H7 (cell line): ENCODE results near the gene COL24A1. TPM values are rescaled to one million over a fixed set of nuclear protein-coding genes. Genes with fewer than 3 reads are reported as not detected.

ENCODE experiments used
- DNase-seq: peaks from one replicate; pipeline ENCODE4 v3.0.0; 2012
- H3K27me3 ChIP-seq: 2 replicates; pipeline ENCODE4 v1.6.0; 2011; ENCODE audit warnings: mild to moderate bottlenecking, low read length; ENCODE audit not compliant: control insufficient read depth, insufficient read depth
- H3K36me3 ChIP-seq: replicated peaks from 2 replicates; pipeline ENCODE4 v1.5.1; 2011; ENCODE audit warnings: low read length; ENCODE audit not compliant: control insufficient read depth, insufficient read depth
- H3K4me3 ChIP-seq: 2 replicates; pipeline ENCODE4 v1.5.1; 2011; ENCODE audit warnings: low read depth, mild to moderate bottlenecking, control low read depth, low read length, moderate library complexity; ENCODE audit not compliant: insufficient read depth
- total RNA-seq: library from RNA; depleted of rRNA; stranded (reverse); fragments of >200 nt; shearing (Covaris generic); gene quantifications from 2 replicates; pipeline ENCODE4 v1.2.3, GENCODE V29; 2014; rRNA removed

COL24A1 gene
- 0.21 and 1.0 TPM in 2 replicates for total RNA-seq

DNA sequence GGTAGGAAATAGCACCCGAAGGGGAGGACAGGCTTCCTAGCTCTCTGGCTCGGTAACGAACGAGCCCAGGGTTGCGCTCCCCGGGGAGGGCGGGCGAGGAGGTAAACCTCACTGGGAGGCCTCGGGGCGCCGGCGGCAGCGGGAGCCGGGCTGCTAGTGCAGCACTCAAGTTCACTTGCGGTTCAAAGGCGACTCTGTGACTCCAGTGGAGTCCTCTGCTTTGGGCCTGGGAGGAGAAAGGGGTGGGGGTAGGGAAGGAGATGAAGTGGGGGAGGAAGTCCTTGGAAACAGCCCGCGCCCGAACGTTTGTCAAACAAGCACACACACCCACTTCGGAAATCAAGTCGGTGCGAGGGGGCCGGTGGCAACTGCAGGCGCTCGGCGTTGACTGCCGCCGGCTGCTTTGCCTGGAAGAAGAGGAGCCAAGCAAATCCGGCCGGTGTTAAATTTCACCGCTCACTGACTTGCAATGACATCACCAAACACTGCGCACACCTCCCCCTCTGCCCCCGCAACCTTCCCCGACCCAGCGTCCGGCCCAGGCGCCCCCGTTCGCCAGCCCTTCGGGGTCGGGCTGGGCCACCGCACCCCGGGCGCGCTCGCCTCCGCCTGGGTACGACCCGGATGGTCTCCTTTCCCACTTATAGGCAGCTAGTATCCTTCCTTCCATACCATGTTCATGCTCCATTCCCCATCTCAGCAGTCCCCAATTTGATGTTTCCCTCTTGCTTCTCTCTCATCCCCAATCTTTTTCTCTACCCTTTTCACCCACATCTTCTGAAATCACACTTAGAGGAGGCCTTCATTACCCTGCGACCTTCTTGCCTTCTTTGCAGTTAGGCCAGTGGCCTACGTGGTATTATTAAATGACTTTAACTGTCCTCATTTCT is at the start of gene COL24A1:
COL24A1 (minus strand) TSS at position 207 of the 890 bp plus-strand sequence. CDS start 376 bp downstream, outside the sequence.
- H3K36me3 ChIP-seq, result no peaks in the 10 kb centered on the region

DNA sequence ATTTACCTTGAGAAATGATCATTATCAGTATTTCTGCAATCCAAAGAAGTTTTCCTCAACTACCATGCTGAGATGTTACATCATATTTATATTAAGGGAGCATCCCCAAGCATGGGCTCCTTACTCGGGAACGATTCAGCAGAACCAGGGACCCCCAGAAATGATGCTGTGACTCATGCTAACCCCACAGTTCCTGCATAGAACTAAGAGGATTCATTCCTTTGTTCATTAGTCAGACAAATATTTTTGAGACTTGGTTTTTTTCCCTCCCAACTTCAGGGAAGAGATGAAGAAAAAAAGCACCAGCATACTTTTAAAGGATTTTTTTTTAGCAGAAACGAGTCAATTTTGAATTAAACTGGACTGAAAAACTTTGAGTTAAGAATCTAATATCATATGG is 49.2 kb upstream of the COL24A1 start:
- Histone ChIP-seq H3K36me3 (no peaks in the 10 kb centered on the region), H3K4me3 (no peak overlapping the region), H3K27me3 (no peaks in the 10 kb centered on the region)
- no peak for DNase-seq

More for the DNA sequence above, at the start of gene COL24A1:
- peak; percentile 88 for DNase-seq
- H3K4me3 ChIP-seq, result peak within 1 kb of the TSS; percentile 32
- peaks cover 34% of the 10 kb centered on the region for H3K27me3 ChIP-seq

DNA sequence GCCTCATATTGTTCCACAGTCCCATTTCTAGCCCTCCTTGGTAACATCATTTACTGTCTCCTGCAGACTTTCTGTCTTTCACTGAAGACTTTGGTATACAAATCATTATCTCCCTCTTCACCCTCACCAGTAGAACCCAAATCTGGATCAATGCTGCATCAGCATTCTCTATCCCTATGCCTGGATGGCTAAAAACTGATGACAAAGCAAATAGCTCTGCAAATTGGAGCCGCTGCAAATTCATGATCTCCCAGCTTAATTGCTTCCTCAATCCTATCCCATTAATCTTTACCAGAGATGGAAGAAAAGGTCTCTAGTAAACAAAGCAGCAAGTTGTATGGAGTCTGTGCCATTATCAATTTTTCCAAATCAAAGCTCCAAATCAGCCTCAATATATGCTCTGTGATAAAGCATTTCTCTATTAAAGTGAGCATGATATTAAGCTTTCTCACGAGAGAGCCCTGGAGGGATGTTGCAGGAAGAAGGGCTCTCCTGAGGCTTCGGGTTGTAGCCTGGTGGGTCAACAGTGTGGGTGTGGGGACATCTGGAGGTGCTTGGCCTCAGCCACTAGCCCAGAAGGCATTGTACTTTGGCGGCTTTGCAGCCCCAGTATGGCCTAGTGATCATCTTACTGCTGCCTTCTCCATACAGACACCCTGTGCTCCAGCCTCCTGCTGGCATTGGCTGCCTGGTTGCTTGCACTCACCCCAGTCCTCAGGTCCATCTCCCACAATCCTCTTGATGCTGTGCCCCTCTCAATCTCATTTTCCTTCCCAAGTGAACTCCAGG is 46.2 kb upstream of the COL24A1 start:
- no peak overlapping the region for H3K4me3 ChIP-seq
- H3K36me3 ChIP-seq, result no peaks in the 10 kb centered on the region
- no peaks in the 10 kb centered on the region for H3K27me3 ChIP-seq
- DNase-seq, result no peak

DNA sequence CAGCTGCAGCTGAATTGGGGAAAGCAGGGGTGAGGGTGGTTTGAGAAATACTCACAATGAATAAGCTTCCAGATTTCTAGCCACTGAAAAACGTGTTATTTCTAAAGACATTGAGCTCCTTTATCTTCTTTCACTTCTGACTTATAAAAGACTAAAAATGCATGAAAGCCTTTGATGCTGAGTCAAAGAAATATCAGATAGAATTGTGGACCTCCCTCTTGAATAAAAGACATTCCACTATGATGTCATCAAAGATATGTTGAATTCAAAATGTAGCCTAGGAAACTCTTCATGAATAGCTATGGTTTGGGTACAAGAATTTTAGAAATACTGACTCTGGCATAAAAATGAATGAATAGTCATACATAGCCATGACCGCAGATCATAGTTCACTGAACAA is 44.7 kb upstream of the COL24A1 start:
- no peak for DNase-seq
- Histone ChIP-seq H3K36me3 (no peaks in the 10 kb centered on the region), H3K4me3 (no peak overlapping the region), H3K27me3 (no peaks in the 10 kb centered on the region)

DNA sequence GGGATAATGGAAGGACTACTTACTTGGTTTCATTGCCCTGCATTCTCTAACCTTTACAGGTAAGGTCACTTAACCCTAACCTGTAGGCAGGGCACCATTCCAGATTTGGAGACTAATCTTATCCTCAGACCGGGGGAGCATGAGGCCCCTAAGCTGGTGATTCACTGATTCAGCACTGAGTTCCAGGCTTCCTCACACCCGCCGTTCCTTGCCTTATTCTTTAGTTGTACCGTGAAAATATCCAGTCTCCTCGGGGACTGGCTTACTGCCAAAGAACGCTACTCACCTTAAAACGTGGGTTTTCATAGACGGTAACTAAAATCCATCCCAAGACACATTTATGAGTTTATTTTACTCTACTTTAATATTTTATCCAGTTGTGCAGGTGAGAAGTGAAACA is 44.3 kb upstream of the COL24A1 start:
- Histone ChIP-seq H3K27me3 (no peaks in the 10 kb centered on the region), H3K4me3 (no peak overlapping the region), H3K36me3 (no peaks in the 10 kb centered on the region)
- DNase-seq, result no peak

DNA sequence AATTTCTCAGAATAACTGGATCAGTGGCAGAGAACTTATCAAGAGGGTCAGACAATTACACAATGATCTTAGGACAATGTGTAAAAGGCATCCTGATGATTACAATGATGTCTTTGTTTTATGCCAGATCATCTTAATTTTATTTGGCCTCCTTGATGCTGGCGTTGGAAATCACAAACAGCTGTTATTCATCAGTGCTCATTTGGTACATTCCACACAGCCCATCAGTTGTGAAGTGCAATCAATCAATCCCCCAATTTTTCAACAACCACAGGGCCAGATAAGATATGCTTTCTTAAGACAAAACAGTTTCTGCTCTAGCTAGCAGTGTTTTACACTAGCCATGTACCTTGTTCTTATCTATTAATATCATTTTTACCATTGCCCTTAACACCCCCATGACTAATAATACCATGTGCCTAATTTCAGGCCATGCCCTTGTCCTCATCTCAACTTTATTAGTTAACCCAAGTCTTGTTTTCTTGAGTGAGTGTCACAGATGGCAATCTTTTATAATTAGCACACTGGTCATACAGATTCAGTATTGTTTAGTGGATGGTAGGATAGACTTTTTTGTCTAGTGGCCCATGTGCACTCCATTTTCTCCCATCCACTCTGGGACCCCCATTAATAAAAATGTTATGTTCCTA is 40.8 kb upstream of the COL24A1 start:
- Histone ChIP-seq H3K4me3 (no peak overlapping the region), H3K27me3 (no peaks in the 10 kb centered on the region), H3K36me3 (no peaks in the 10 kb centered on the region)
- no peak for DNase-seq

DNA sequence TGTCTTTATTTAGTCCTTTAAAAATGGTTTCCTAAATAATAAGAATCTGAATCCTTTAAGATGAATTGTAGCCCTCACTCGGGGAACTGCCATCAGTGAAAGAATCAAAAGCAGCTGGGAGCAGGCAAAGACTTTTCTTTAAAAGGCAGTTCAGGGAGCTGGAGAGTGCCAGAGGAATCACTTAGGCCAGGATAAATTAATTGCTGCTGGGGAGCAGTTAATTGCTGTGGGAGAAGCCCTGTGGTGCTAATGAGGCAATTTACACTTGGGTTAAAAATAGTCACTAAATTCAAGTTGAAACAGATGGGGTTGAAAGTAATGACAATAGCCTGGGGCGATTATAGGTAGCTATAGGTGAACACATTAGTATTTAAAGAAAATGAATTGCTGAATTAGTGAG is 38.7 kb upstream of the COL24A1 start:
- Histone ChIP-seq H3K27me3 (no peaks in the 10 kb centered on the region), H3K36me3 (no peaks in the 10 kb centered on the region), H3K4me3 (no peak overlapping the region)
- DNase-seq, result no peak

DNA sequence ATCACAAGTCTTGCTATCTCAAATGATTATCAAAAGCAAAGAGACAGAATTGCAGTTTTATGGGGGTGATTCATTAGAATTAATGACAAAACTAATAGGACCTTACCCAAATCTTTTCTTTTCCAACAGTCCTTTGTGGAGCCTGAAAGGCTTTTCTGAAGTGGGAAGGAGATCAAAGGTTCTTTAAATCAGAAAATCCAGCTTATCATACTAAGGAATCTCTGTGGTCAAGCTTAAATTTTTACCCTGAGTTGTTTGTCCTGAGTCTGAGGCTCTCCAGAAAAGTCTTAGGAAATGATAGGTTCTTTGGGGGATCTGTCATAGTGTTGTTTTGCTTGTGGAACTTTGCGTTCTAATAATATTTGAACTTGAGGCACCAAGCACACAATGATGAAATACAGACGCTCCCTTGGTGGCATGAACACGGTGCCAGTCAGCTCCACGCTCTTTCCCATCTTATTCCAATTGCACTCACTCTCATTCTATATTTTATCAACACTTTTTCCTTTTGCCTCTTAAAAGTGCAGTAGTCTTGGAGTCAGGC is 38.0 kb upstream of the COL24A1 start:
- no peaks in the 10 kb centered on the region for H3K36me3 ChIP-seq
- no peaks in the 10 kb centered on the region for H3K27me3 ChIP-seq
- DNase-seq, result no peak
- no peak overlapping the region for H3K4me3 ChIP-seq

DNA sequence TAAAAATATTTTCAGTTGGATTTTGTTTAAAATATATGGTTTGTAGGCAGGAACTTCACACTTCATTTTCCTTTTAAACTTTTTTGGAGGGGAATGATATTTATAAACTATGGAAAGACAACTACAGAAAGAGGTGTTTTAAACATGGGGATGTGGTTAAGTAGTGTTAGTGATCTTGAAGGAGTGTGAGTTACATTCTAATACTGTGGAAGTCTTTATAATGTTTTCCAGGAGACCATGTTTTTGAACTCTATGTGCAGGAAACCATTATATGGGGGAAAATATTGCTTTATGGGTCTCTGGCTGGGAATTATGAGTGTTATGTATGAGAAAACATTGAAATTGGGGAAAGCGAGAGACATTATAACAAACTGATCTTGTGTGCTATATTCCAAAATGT is 35.8 kb upstream of the COL24A1 start:
- no peak for DNase-seq
- no peaks in the 10 kb centered on the region for H3K36me3 ChIP-seq
- H3K27me3 ChIP-seq, result no peaks in the 10 kb centered on the region
- no peak overlapping the region for H3K4me3 ChIP-seq

DNA sequence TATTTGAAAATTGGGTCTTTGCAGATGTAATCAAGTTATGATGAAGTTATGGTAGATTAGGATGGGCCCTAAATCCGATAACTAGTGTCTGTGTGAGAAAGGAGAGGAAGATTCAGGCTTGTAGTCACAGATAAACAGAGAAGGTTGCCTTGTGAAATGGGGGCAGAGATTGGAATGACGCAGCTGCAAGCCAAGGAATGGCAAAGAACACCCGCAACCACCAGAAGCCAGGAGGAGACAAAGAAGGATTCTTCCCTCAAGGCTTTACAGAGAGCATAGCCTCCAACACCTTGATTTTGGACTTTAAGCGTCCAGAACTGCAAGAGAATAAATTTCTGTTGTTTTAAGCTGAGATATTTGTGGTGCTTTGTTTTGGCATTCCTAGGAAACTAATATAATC is 35.4 kb upstream of the COL24A1 start:
- no peak for DNase-seq
- Histone ChIP-seq H3K27me3 (no peaks in the 10 kb centered on the region), H3K36me3 (no peaks in the 10 kb centered on the region), H3K4me3 (no peak overlapping the region)

DNA sequence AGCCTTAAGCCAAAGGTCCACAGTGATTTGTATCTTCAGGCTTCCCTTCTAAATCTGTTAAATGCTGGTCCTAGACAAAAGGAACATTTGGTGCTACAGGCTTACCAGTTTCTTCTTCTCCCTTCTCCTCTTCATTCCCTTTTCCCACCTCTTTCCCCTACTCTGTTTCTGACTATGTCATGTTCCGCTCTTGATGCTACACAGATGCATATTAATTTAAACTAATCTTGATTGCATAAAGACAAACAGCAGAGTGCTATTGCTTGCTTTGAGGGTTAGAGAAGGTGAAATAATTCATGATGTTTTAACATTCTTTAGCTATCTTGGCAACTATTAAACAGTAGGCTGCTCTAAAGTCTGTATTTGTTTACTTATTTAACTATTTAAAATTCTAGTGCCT is 34.3 kb upstream of the COL24A1 start:
- H3K27me3 ChIP-seq, result no peaks in the 10 kb centered on the region
- no peak for DNase-seq
- H3K36me3 ChIP-seq, result no peaks in the 10 kb centered on the region
- no peak overlapping the region for H3K4me3 ChIP-seq

DNA sequence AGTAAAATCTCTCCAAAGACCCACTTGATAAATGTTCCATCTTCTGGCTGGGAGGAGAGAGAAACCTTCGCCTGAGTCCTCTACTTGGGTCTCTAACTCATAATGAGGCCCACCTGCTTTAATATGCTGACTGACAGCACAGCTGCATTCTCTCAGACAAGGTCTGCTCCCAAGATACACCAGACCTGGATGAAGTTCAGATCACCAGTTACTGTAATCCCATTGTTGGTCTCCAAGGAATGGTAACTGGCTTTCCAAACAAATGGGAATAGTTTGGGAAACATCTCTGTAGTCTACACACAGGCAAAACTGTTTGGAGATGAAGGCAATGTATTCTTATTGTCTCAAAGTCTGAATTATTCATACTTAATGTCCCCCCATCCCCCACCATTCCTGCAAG is 27.9 kb upstream of the COL24A1 start:
- no peak for DNase-seq
- Histone ChIP-seq H3K36me3 (no peaks in the 10 kb centered on the region), H3K4me3 (no peak overlapping the region), H3K27me3 (no peaks in the 10 kb centered on the region)

DNA sequence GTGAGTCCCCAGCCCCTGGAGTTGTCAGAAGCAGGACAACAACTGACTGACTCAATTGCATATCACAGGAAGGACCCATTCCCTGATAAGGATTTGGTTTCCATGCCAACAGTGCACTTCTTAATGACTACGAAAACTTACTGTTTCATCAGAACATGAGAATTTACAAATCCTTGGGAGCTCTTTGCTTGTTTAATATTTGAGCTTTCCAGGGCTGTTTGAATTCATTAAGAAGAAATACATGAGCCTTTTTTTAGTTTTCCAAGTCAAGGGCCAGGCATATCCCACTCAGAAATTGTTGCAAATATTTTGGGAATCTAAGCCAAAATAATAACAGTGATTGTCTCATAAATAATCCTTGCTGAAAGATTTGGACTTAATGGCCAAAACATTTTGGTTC is 27.2 kb upstream of the COL24A1 start:
- DNase-seq, result no peak
- Histone ChIP-seq H3K27me3 (no peaks in the 10 kb centered on the region), H3K4me3 (no peak overlapping the region), H3K36me3 (no peaks in the 10 kb centered on the region)

DNA sequence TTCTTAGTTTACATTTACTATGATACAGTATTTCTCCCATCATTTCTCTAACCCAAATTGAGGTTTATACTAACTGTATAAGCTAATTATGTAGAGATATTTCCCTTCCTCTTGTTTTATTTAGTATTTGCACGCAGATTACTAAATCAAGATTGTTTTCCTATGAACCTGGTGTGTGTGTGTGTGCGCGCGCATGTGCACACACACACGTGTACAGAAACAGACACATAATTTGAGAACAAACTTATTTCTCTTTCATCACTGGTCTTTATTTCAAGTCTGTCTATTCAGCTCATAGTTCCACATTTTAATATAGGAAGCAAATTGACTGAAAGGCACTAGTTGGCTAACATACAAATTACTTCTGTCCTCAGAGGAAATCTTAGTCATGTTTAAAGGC is 19.7 kb upstream of the COL24A1 start:
- H3K27me3 ChIP-seq, result no peaks in the 10 kb centered on the region
- no peaks in the 10 kb centered on the region for H3K36me3 ChIP-seq
- no peak for DNase-seq
- H3K4me3 ChIP-seq, result no peak overlapping the region
